ENCODE data around the gene CNTN4.

CNTN4 gene

GRCh38 chr3:2920103-2920502 lies 821.4 kb downstream of the CNTN4 start:
- H2AFZ ChIP-seq (ENCODE audit: low read length) = no peak overlapping the region
- H3K9ac ChIP-seq (ENCODE audit: low read length) = no peak overlapping the region
- H3F3A ChIP-seq (ENCODE audit: insufficient read depth, low read length) = no peaks in the 10 kb centered on the region

GRCh38 chr3:2921452-2921851 lies 822.8 kb downstream of the CNTN4 start:
- H3K36me3 ChIP-seq (ENCODE audit: insufficient read depth, low read length) = no peaks in the 10 kb centered on the region
- no peak overlapping the region for H3K27ac ChIP-seq (ENCODE audit: low read depth, low read length, poor library complexity, severe bottlenecking)
- H3K4me1 ChIP-seq (ENCODE audit: insufficient read depth, low read length, severe bottlenecking) = no peaks in the 10 kb centered on the region
- no peak overlapping the region for H2AFZ ChIP-seq (ENCODE audit: low read length)
- no peak for TF ChIP-seq EZH2 (IDR thresholded peaks at IDR 0.05; ENCODE audit: borderline replicate concordance, low read length)
- no peak for TF ChIP-seq CTCF (IDR thresholded peaks at IDR 0.05; ENCODE audit: low read length)
- H4K20me1 ChIP-seq (ENCODE audit: insufficient read depth, low read length) = no peaks in the 10 kb centered on the region
- H3K27me3 ChIP-seq (ENCODE audit: insufficient read depth, low read length) = no peaks in the 10 kb centered on the region
- no peak overlapping the region for H3K4me3 ChIP-seq (ENCODE audit: low read depth, low read length, poor library complexity, severe bottlenecking)
- no peak overlapping the region for H3K4me2 ChIP-seq (ENCODE audit: low read length)
- H3K9me3 ChIP-seq (ENCODE audit: low read length) = no peaks in the 10 kb centered on the region
- no peaks in the 10 kb centered on the region for H3K79me2 ChIP-seq (ENCODE audit: insufficient read depth, low read length)
- no peak overlapping the region for H3K9ac ChIP-seq (ENCODE audit: low read length)
- H3K9me2 ChIP-seq (ENCODE audit: low read depth, low read length) = no peaks in the 10 kb centered on the region
- H3F3A ChIP-seq (ENCODE audit: insufficient read depth, low read length) = no peaks in the 10 kb centered on the region

More at GRCh38 chr3:2920103-2920502, 821.4 kb downstream of the CNTN4 start:
- no peak overlapping the region for H3K4me2 ChIP-seq (ENCODE audit: low read length)
- H3K9me2 ChIP-seq (ENCODE audit: low read depth, low read length) = no peaks in the 10 kb centered on the region
- no peaks in the 10 kb centered on the region for H3K4me1 ChIP-seq (ENCODE audit: insufficient read depth, low read length, severe bottlenecking)
- no peaks in the 10 kb centered on the region for H3K9me3 ChIP-seq (ENCODE audit: low read length)
- H3K79me2 ChIP-seq (ENCODE audit: insufficient read depth, low read length) = no peaks in the 10 kb centered on the region
- TF ChIP-seq EZH2 (IDR thresholded peaks at IDR 0.05; ENCODE audit: borderline replicate concordance, low read length) (no peak), CTCF (IDR thresholded peaks at IDR 0.05; ENCODE audit: low read length) (no peak)
- no peak overlapping the region for H3K27ac ChIP-seq (ENCODE audit: low read depth, low read length, poor library complexity, severe bottlenecking)
- H3K27me3 ChIP-seq (ENCODE audit: insufficient read depth, low read length) = no peaks in the 10 kb centered on the region
- H3K36me3 ChIP-seq (ENCODE audit: insufficient read depth, low read length) = no peaks in the 10 kb centered on the region
- H3K4me3 ChIP-seq (ENCODE audit: low read depth, low read length, poor library complexity, severe bottlenecking) = no peak overlapping the region
- no peaks in the 10 kb centered on the region for H4K20me1 ChIP-seq (ENCODE audit: insufficient read depth, low read length)

- H3K9me3 ChIP-seq (ENCODE audit: low read length) = no peaks in the 10 kb centered on the region
- no peaks in the 10 kb centered on the region for H3K27me3 ChIP-seq (ENCODE audit: insufficient read depth, low read length)
- H3K9ac ChIP-seq (ENCODE audit: low read length) = no peak overlapping the region
- no peak overlapping the region for H3K4me3 ChIP-seq (ENCODE audit: low read depth, low read length, poor library complexity, severe bottlenecking)
- no peaks in the 10 kb centered on the region for H4K20me1 ChIP-seq (ENCODE audit: insufficient read depth, low read length)
- no peak overlapping the region for H3K4me2 ChIP-seq (ENCODE audit: low read length)
- H3K27ac ChIP-seq (ENCODE audit: low read depth, low read length, poor library complexity, severe bottlenecking) = no peak overlapping the region
- H3K36me3 ChIP-seq (ENCODE audit: insufficient read depth, low read length) = no peaks in the 10 kb centered on the region
- no peaks in the 10 kb centered on the region for H3K4me1 ChIP-seq (ENCODE audit: insufficient read depth, low read length, severe bottlenecking)
- no peaks in the 10 kb centered on the region for H3K79me2 ChIP-seq (ENCODE audit: insufficient read depth, low read length)
- H3F3A ChIP-seq (ENCODE audit: insufficient read depth, low read length) = no peaks in the 10 kb centered on the region
- TF ChIP-seq EZH2 (IDR thresholded peaks at IDR 0.05; ENCODE audit: borderline replicate concordance, low read length) = no peak
- peak; percentile 45; the same call in 1 of the 2 replicates for TF ChIP-seq CTCF (IDR thresholded peaks at IDR 0.05; ENCODE audit: low read length)
- no peaks in the 10 kb centered on the region for H3K9me2 ChIP-seq (ENCODE audit: low read depth, low read length)
- H2AFZ ChIP-seq (ENCODE audit: low read length) = no peak overlapping the region
Measured at GRCh38 chr3:2921903-2922302, 823.2 kb downstream of the CNTN4 start.
